Inflammatory macrophage (primary cell): Measurements from ENCODE around the gene CMSS1.

ENCODE experiments used
- DNase-seq, 2 donors: peaks; one replicate each; pipeline ENCODE4 v3.0.0-alpha.2; 2020 to 2022

Gene CMSS1

DNA sequence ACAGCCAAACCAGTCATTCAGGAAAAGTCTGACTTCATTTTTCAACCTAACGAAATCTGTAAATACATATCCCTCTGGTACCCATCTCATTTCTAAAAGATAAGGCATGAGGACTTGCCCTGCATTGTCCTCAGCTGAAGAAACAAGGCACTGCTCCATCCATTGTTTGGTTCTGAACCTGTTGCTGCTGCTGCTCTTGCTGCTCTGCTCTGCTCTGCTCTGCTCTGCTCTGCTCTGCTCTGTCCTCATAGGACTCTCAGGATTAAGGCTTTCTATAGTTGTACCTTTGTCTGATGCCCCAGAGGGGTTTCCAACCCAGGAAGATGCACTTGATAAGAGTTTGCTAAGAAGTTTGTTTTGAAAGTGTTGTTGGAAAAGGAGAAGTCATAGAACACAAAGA lies 38.2 kb downstream of the CMSS1 start:
- no peak for DNase-seq

DNA sequence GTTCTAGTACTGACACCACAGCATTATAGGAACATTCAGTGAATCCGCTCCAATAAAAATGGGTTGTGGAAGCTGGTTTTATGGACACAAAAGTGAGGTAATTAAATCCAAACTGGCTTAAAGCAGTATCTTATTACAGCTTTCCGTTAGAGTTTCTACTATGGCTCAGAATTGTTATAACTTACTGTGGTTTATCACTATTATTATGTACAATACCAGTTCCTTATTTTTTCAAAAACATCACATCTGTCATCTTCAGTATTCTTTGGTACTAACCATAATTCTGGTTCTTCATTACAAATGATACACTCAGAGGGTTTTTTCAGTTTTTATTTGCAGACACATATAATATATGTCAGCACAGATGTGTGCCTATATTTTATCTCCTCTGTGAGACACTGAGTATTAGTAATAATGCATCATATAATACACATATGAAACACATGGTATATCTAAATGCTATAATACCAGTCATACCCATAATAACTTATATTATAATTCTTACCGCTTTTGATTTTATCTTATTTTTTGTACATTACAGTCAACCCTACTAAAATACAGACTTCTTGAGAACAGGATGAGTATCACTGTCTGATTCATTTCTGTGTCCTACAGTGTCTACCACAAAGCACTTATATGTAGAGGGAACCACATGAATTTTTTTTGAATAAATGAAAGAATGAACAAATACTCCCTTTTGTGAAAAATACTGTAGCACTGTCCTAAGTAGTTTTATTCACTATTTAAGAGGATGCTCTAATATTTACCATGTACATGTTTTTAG lies 39.0 kb downstream of the CMSS1 start:
- DNase-seq: no peak

DNA sequence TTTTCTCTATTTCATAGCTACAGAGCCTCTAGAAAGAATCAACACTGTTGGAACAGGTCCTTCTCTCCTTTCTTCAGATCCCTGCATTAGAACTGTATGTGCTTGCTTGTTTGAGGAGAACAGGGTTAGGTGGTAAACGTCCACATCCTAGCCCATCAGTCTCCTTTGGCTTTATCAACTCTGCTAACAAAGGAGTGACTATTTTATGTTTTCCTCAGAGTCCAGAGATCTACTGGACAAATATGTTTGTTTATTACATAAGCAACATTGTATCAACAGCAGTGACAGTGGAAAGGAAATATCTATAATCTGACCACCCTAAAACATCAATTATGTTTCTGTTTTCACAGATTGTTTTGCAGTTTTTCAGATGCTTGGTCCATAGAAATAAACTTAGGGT lies 39.6 kb downstream of the CMSS1 start:
- DNase-seq: no peak

DNA sequence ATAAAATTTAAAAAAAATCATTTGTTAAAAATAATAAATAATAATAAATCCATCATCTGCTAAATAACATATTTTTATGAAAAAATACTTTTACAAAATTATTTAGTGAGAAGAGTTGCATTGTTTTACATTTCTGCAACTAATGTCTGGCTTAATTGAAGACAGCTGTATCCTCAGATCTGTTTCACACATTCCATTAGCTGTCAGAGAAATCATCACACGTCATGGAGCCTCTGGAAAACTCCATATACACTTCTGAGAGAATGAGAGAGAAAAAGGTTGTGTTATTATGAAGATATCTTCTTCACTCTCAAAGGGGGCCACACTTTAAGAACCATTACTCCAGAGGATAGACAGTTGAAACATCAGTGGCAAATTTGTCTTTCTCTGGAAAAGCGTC lies 40.8 kb downstream of the CMSS1 start:
- DNase-seq: no peak

DNA sequence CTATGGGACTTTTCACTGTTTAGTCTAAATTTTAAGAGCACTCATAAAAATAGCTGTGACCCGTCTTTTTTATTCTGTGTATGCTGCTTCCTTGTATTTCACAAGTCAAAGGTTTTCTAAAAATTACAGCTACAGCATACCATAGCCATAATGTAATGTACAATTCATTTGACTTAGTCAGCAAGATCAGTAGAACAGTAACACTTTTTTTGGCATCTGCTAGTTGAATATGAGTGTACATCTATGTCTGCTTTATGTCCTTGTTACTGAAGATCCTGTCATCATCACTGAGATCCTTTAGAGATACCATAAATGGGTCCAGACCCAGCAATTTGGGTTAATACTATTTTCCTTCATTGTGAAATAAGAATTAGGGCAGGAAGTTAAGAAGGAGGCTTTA lies 42.2 kb downstream of the CMSS1 start:
- DNase-seq: no peak

DNA sequence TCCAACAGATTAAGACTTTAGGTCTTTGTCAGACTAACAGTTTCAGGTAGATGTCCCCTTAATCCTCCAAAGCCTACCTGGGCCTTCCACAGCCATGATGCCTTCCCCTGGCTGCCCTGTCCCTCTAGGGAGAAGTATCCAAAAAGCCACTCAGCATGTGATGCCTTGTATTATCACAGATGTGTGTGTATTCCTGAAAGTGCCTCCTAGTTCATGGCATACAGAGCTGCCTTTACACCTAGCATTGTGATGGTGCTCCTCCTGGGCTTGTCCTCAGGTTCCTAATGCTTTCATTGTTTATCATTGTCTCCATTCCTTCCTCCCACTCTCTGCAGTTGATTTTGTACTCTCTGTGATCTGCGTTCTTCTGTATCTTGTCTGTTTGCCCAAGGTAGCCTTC lies 43.6 kb downstream of the CMSS1 start:
- no peak for DNase-seq

DNA sequence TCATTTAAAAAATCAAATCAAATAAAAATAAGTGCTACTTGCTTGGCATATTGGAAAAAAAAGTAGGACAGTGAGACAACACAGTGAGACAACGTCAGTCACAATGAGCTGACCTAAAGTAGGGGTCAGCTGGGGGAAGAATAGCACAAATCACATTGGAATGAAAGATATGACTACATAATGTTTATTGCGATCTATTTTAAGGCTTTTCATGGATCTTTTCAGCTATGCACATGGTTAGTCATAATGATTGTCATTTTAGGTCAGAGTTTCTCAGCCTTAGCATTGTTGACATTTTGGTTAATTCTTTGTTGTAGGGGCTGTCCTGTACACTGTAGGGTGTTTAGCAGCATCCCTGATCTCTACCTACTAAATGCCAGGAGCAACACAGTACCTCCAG lies 44.5 kb downstream of the CMSS1 start:
- DNase-seq: no peak

DNA sequence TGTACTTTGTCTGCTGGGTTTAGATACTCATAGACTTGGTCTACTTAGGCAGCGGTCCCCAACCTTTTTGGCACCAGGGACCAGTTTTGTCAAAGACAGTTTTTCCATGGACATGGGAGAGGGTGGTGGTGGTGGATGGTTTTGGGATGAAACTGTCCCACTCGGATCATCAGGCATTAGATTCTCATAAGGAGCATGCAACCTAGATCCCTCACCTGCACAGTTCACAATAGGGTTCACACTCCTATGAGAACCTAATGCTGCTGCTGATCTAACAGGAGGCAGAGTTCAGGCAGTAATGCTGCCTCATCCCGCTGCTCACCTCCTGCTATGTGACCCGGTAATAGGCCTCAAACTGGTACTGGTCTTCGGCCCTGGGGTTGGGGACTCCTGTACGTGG lies 45.3 kb downstream of the CMSS1 start:
- no peak for DNase-seq

DNA sequence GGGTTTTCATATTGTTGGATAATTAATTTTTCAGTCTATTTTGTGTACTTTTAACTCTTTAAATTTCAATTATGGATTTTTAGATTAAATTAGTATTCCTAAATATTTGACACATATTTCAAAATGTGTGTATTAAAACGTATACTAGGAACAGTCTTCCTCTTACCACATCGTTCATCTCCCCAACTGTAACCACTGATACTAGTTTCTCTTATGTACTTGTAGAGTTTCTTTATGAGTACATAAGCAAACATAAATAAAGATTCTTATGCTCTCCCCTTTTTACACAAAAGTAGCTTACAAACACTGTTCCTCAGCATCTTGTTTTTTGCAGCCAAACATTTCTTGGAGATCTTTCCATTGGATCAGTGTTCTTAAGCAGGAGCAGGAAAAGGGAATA lies 45.9 kb downstream of the CMSS1 start:
- no peak for DNase-seq

DNA sequence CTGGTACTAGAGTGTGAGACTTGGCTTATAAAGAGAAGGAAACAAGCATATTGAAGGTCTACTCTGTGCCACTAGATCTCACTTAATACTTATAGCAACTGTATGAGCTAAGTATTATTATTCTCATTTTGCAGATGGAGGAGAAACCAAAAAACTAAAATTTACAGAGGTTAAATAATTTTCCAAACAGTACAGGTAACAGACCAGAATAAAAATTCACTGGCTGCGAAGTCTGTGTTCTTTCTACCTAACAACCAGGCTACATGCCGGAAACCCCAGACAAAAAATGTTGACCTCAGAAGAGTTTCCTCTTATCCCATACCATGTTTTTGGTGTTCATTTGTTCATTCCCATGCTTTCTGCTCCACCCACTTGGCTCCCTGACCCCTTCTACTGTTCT lies 46.6 kb downstream of the CMSS1 start:
- no peak for DNase-seq

DNA sequence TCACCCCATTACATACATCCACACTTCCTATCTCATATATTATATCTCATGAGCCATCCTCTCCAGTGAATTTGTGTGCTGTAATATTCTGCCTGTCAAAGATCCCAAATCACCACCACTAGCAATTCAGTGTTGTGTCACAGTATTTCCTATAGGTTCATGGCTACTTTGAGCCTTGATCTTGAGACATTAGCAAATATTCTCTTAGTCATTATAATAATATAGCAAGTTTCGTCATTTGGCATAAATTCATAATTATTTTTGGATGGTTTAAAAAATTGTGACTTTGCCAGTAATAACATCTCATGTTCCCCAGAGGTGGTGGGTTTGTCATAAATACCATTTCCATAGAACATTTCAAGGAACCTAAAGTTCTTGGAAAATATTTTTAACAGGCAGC lies 47.7 kb downstream of the CMSS1 start:
- no peak for DNase-seq

DNA sequence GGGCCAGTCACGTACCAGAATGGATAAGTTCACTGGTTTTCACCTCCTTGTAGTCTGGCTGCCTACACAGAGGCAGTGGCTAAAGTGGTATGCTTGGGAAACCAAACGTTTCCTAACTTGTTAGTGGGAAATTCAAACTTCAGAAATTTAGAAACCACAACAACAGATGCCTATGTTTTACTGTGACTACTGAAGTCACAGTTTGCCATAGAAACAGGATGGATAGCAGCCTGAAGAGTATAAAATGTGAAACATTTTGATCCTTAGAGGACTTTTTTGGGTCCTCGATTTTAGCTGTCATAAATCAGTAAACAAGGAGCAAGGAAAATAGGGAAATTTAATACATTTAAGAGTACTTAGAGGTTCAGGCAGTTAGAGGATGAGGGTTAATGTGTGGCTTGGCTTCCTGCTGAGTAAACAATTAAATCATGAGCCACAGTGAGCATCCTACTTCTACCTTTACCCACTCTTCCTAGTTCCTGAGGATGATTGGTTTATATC lies 48.6 kb downstream of the CMSS1 start:
- peak in 1 of 2 donors; percentile 31 for DNase-seq

DNA sequence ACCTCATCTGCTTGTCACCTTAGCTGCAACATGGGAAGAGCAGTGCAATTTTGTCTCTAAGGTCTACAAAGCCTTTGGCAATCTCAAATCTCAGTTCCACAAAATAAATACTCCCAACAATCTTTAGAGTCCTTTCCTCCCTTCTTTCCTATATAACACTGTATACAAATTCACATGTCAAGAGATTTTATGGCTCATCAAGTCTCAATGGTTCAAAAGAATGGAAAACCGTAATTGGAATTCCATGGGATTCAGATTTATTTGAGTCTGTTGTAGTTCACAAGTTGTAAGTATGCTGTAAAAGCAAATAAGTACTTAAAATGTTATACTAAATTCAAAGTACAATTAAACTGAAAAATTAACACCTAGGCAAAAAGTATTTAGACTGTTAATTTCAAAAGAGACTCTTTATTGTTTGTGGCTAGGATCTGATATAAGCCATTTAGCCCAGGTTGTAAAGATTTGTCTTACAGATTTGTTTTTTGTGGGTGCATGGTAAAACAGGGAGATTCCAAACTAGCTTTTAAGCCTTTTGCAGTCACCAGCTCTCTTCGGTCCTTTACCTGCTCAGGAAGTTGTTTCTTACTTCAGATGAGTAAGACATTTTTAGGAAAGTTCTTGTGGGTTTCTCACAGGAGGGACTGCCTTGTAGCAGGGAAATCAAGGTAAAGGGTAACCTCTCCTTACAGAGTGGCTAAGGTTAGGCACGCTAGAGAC lies 50.1 kb downstream of the CMSS1 start:
- no peak for DNase-seq

DNA sequence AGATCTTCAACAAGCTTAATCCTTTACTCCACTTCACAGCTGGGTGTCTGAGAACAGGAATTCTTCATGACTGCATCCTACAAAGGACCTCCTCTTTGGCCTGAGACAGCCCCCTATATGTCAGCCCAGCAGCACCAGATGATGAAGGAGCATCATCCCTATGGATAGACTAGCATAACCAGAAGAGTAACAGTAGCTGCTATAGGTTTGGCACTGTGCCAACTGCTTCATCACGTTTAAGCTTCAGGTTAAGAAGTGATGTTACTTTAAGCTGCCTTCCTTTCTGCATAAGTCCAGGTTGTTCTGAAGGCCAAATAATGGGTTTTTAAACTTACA lies 50.6 kb downstream of the CMSS1 start:
- DNase-seq: no peak

DNA sequence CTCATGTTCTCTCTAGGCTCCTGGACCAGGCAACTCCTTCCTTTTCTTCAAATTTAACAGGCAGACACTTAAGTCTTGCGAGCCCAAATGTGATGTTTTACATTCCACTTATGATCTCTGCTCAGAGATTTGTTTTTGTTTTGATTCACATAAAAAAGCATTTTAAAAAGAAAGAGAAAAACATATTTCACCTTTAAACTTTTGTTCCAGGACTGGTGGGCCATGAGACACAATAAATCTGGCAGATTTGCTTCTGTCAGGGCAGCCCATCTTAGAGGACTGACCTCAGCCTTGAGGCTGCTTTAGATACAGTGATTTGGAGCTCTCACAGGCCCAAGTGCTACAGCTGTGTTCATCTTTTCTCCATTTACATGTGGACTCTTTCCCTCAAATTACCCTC lies 52.0 kb downstream of the CMSS1 start:
- DNase-seq: no peak

DNA sequence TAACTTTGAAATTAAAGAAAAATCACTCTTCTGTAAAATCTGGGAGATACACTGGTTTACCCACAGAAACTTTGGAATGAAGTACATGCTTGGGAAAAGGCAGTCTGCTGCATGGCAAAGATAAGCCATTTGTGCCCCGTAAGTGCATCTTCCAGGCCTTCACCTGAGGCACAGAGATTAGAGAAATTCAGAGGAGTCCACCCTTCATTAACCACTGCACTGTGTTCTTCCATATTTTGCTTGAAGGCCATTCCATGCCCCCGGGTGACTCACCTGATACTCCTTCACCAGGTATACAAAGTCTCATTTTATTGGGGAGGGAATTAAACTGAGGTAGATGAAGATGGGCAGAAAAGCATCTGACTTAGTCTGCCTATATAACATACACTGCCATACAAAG lies 53.0 kb downstream of the CMSS1 start:
- DNase-seq: no peak

DNA sequence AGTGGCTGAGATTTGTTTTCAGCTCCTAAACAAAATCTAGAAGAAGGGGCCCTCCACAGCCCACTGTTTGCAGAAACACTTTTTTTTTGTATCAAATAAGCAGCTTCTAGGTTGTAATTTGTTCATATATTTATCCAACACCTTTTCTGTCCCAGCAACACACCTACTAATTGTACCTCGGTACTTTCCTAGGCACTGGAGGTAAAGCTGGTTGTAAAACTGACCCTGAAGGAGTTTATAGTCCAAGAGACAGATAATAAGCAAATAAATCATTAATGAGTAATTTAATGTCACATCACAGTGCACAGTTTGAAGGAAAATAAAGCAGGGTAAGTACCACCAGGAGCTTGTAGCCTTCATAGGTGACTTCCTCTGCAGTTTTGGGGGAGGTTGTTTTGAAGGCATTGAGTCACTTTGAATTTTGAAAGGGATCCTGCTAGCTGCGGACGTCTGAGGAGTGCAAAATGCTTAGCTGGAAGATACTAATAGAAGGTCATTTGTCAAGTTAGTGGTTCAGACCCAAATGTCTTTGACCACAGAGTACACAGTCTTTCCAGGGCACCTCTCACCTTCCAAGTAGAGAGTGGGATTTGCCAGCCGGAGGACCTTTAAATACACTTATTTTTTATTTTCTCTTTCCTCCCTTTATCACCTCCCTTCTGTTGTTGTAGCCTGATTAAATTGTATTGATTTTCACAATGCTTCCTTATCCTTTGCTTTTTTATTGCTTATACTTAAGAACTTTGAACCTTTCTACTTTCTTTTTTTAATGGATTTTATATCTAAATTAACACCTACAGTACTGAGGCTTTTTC lies 53.8 kb downstream of the CMSS1 start:
- no peak for DNase-seq

DNA sequence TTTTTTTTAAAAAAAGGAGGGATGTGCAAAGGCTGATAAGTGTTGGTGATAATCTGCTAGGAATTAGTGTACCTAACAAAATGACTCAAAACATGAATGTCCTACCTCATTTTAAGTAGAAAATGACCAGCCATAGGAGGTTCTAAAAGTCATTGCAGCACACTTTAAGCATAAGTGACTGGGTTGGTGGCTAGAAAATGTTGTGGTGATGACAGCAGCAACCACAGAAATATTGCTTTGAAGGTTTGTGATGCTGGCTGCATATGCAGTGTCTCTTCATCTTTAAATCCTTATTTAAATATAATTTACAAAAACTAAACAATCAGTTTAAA lies 55.2 kb downstream of the CMSS1 start:
- no peak for DNase-seq

DNA sequence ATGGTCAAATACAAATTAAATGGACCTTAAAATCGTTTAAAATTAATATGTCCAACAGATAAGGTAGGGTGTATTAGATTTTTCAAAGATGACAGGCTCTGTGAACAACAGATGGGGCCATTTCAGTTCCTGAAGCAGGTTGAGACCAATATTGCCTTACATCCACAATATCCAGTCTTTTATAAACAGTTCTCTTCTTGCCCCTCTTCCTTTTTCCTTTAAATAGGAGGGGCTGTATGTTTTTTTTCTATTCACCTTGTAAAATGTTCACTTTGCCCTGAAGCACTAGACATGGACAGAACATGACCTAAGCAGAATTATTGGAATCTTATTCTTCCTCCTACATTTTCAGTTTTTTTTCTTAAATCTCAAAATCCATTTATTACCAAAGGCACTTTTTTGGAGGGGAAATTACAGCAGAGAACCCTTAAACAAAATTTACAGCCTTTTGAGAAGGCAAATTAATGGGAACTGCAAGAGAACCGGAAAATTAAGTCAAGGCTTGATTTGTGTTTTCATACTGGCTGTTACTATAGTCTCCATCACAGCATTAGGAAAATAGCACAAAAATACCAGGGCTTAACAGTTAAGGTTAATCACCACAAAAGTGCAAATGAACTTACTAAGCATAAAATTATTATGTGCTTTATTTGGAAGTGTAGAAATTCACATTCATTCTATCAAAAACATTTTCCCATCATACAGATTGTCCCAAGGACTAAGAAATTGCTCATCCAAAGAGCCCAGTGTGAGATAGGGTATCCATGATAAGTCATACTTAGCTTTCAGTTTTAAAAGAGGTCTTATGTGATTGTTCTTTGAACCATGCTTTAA lies 55.8 kb downstream of the CMSS1 start:
- no peak for DNase-seq

DNA sequence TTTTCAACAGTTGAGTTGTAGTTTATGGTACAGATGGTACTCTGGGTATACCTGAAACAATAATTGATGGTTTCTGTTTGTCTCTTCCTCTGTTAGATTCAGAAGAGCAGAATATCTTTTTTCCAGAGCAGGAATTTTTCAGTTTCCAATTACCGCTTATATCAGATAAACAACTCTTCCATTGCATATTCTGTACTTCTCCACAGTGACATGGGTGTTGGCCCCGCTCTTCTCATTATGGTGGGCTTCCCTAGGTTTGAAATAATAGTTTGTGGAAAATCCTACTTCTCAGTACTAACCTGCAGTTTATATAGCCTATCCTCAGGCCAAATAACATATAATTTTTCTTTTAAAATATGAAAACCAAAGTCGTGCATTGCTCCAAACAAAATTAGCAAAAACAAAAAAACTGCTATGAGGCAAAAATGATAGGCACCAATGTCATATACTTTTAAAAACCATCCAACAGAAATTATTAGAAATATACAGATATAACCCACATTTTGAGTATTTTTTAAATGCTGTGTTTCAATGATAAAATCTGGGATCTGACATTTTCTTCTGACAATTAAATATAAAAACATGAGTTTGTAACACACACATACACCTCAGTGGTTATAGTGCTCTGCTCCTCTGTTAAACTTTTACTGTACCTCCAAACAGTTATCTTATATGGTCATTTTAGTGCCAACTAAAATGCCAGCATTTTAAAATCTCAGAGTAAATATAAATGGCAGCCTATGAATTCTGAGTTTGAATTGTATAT lies 56.8 kb downstream of the CMSS1 start:
- no peak for DNase-seq

DNA sequence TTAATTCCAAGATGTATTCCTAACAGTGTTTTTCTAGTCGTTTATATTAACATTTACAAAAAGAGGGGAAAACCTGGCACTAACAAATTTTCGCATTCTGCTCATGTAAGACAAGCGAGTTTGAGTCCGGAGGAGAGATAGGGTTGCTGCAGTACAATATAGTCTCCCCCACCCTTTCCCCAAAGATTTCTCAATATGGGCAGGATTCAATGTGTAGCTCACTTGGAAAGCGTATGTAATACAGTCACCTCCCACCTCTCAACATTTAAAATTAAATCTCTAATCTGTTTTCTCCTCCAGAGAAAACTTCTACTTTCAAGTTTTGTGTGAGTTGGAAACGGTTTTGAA lies 57.9 kb downstream of the CMSS1 start:
- DNase-seq: peak; percentile 34 to 56
